IPS-NIHi7 (cell line): ENCODE measurements around the gene ARHGEF33.

Source experiments
- DNase-seq: peaks from one replicate; pipeline ENCODE4 v3.0.0; 2012; ENCODE audit warnings: mixed read lengths; ENCODE audit errors: extremely low spot score

ARHGEF33 gene

GRCh38 chr2:39017334-39017733, 127.7 kb downstream of the ARHGEF33 start:
- DNase-seq, result no peak

- DNase-seq, result no peak
Measured at GRCh38 chr2:39018638-39019037, 129.0 kb downstream of the ARHGEF33 start.

- no peak for DNase-seq
Measured at GRCh38 chr2:39020383-39020782, 130.7 kb downstream of the ARHGEF33 start.

- no peak for DNase-seq
Measured at GRCh38 chr2:39022642-39023235, 133.1 kb downstream of the ARHGEF33 start.

- DNase-seq, result no peak
Measured at GRCh38 chr2:39023649-39024048, 134.0 kb downstream of the ARHGEF33 start.

- DNase-seq, result no peak
Measured at GRCh38 chr2:39024833-39025232, 135.2 kb downstream of the ARHGEF33 start.
